Measurements from ENCODE around the gene EMID1.

GRCh38 chr22:29226351-29226981, 20.8 kb downstream of the EMID1 start:
- TF ChIP-seq SMC3 (IDR thresholded peaks at IDR 0.05; ENCODE audit: low read depth, low read length), result no peak
- no peak for TF ChIP-seq CTCF (IDR thresholded peaks at IDR 0.05)
- TF ChIP-seq MAX (IDR thresholded peaks at IDR 0.05; ENCODE audit: low read depth), result no peak
- TF ChIP-seq GABPA (IDR thresholded peaks at IDR 0.05; ENCODE audit: low read depth), result no peak
- no peak for TF ChIP-seq POLR2AphosphoS5 (IDR thresholded peaks at IDR 0.05; ENCODE audit: low read depth, low read length)
- no peak for TF ChIP-seq SIN3A (IDR thresholded peaks at IDR 0.05; ENCODE audit: borderline replicate concordance, low read depth, low read length)
- no peak for TF ChIP-seq EP300 (IDR thresholded peaks at IDR 0.05; ENCODE audit: borderline replicate concordance in 1 of 2, low read depth in 1 of 2, low read length in 1 of 2)
- no peak for TF ChIP-seq RFX5 (IDR thresholded peaks at IDR 0.05; ENCODE audit: low read length)
- TF ChIP-seq CHD2 (IDR thresholded peaks at IDR 0.05; ENCODE audit: low read length, partially characterized antibody), result no peak
- TF ChIP-seq FOXJ3 (CRISPR knock-in tag; IDR thresholded peaks at IDR 0.05), result no peak
- no peak for TF ChIP-seq ZBTB33 (IDR thresholded peaks at IDR 0.05; ENCODE audit: borderline replicate concordance, low read depth)
- TF ChIP-seq RAD21 (IDR thresholded peaks at IDR 0.05; ENCODE audit: low read length), result no peak
